Measurements from ENCODE around the gene PUS1.

- TF ChIP-seq CTCF (IDR thresholded peaks at IDR 0.05; ENCODE audit: poor library complexity, severe bottlenecking) (no peak), EZH2 (IDR thresholded peaks at IDR 0.05; ENCODE audit: borderline replicate concordance, insufficient read depth, low read length, poor library complexity, severe bottlenecking) (no peak), POLR2AphosphoS5 (IDR thresholded peaks at IDR 0.05) (no peak), EP300 (conservative IDR thresholded peaks at IDR 0.05; ENCODE audit: poor library complexity, severe bottlenecking) (no peak), TAF1 (IDR thresholded peaks at IDR 0.05; ENCODE audit: low read depth) (no peak)
Observed at GRCh38 chr12:131982041-131982440, 53.0 kb downstream of the PUS1 start.
